HepG2 (cell line): ENCODE results near the gene COMMD4. TPM values are rescaled to one million over a fixed set of nuclear protein-coding genes. Genes with fewer than 3 reads are reported as not detected.

Source experiments
- ADNP ChIP-seq: sonication (generic); formaldehyde crosslinking; IDR thresholded peaks from 2 replicates; pipeline ENCODE4 v1.4.0; 2020; ENCODE audit warnings: missing genetic modification reagents
- CCDC6 ChIP-seq: sonication (generic); formaldehyde crosslinking; IDR thresholded peaks from 2 replicates; pipeline ENCODE4 v1.8.1; 2022; ENCODE audit warnings: mild to moderate bottlenecking, missing genetic modification reagents, moderate library complexity
- EED ChIP-seq: sonication (generic); formaldehyde crosslinking; IDR thresholded peaks from 2 replicates; pipeline ENCODE4 v1.5.0; 2020; ENCODE audit warnings: mild to moderate bottlenecking, missing genetic modification reagents
- ELF4 ChIP-seq: sonication (generic); formaldehyde crosslinking; IDR thresholded peaks from 2 replicates; pipeline ENCODE4 v1.5.0; 2020; ENCODE audit warnings: missing genetic modification reagents, mild to moderate bottlenecking, moderate library complexity, borderline replicate concordance
- FOXK1 ChIP-seq: sonication (generic); formaldehyde crosslinking; IDR thresholded peaks from 2 replicates; pipeline ENCODE4 v1.4.0; 2020; ENCODE audit warnings: low read depth, missing genetic modification reagents, borderline replicate concordance
- FOXP4 ChIP-seq: sonication (generic); formaldehyde crosslinking; IDR thresholded peaks from 2 replicates; pipeline ENCODE4 v1.4.0; 2020; ENCODE audit warnings: missing genetic modification reagents
- KDM4B ChIP-seq: sonication (generic); formaldehyde crosslinking; IDR thresholded peaks from 2 replicates; pipeline ENCODE4 v1.4.0; 2020; ENCODE audit warnings: missing genetic modification reagents
- KDM5A ChIP-seq: fragments of 200-600 bp; sonication (generic); IDR thresholded peaks from 2 replicates; pipeline ENCODE4 v1.7.0; 2018; ENCODE audit warnings: antibody characterized with exemption, mild to moderate bottlenecking, low read length, borderline replicate concordance
- KLF6 ChIP-seq: IDR thresholded peaks from 2 replicates; pipeline ENCODE4 v1.8.0; 2016; ENCODE audit warnings: missing biosample characterization, missing genetic modification reagents
- MED1 ChIP-seq: sonication (generic); formaldehyde crosslinking; IDR thresholded peaks from 2 replicates; pipeline ENCODE4 v1.4.0; 2020; ENCODE audit warnings: missing genetic modification reagents
- NCOA5 ChIP-seq: sonication (generic); formaldehyde crosslinking; IDR thresholded peaks from 2 replicates; pipeline ENCODE4 v1.4.0; 2020; ENCODE audit warnings: missing genetic modification reagents
- NFIB ChIP-seq: sonication (generic); formaldehyde crosslinking; IDR thresholded peaks from 2 replicates; pipeline ENCODE4 v1.9.0; 2021; ENCODE audit warnings: missing genetic modification reagents, mild to moderate bottlenecking, borderline replicate concordance
- ONECUT2 ChIP-seq: sonication (generic); formaldehyde crosslinking; IDR thresholded peaks from 2 replicates; pipeline ENCODE4 v1.4.0; 2020; ENCODE audit warnings: missing genetic modification reagents
- PLRG1 ChIP-seq: fragments of 450-650 bp; conservative IDR thresholded peaks from 2 replicates; pipeline ENCODE4 v1.6.1; 2016
- RFX1 ChIP-seq: fragments of 450-650 bp; IDR thresholded peaks from 2 replicates; pipeline ENCODE4 v1.6.1; 2017
- RFXANK ChIP-seq: IDR thresholded peaks from 2 replicates; pipeline ENCODE4 v1.6.1; 2016
- STAT5B ChIP-seq: sonication (generic); formaldehyde crosslinking; IDR thresholded peaks from 2 replicates; pipeline ENCODE4 v1.4.0; 2020; ENCODE audit warnings: missing genetic modification reagents
- TCF7 ChIP-seq: sonication (generic); IDR thresholded peaks from 2 replicates; pipeline ENCODE4 v1.6.1; 2016; ENCODE audit warnings: antibody characterized with exemption, low read depth
- ZNF274 ChIP-seq: sonication (generic); formaldehyde crosslinking; IDR thresholded peaks from 2 replicates; pipeline ENCODE4 v1.5.1; 2020; ENCODE audit warnings: mild to moderate bottlenecking, missing genetic modification reagents
- ZNF558 ChIP-seq: sonication (generic); formaldehyde crosslinking; IDR thresholded peaks from 2 replicates; pipeline ENCODE4 v1.9.0; 2022; ENCODE audit warnings: mild to moderate bottlenecking, missing genetic modification reagents, borderline replicate concordance
- ZNF570 ChIP-seq: sonication (generic); formaldehyde crosslinking; IDR thresholded peaks from 2 replicates; pipeline ENCODE4 v1.4.0; 2020; ENCODE audit warnings: mild to moderate bottlenecking, missing genetic modification reagents, borderline replicate concordance
- ZNF775 ChIP-seq: sonication (generic); formaldehyde crosslinking; IDR thresholded peaks from 2 replicates; pipeline ENCODE4 v1.4.0; 2020; ENCODE audit warnings: missing genetic modification reagents, mild to moderate bottlenecking, moderate library complexity, borderline replicate concordance
- ZSCAN29 ChIP-seq: sonication (generic); formaldehyde crosslinking; conservative IDR thresholded peaks from 2 replicates; pipeline ENCODE4 v1.4.0; 2020; ENCODE audit warnings: mild to moderate bottlenecking, missing genetic modification reagents
- polyA plus RNA-seq, 8 experiments: library from polyadenylated mRNA; depleted of rRNA in 3 of 8; stranded (reverse) in 7 of 8; unstranded in 1 of 8; fragments of >200 nt; fragmentation: Illumina TruSeq in 4 of 8; extraction: Trizol in 4 of 8; gene quantifications; 2 replicates each; pipeline versions ENCODE4 v1.2.1 to v1.2.3, GENCODE V29; 2011 to 2016; ENCODE audit warnings: low read depth in 4 of 8, missing spikeins in 1 of 8, mixed read lengths in 1 of 8; ENCODE audit not compliant: insufficient read depth in 1 of 8
- total RNA-seq, 5 experiments: library from RNA; depleted of rRNA; stranded (reverse); fragments of >200 nt; fragmentation: Illumina TruSeq; extraction: Trizol; gene quantifications; 2 replicates each; pipeline ENCODE4 v1.2.3, GENCODE V29; 2016; ENCODE audit warnings: low read depth in 1 of 5
- TF ChIP-seq, protein P1 (sequence below): sonication (generic); formaldehyde crosslinking; IDR thresholded peaks from 2 replicates; pipeline ENCODE4 v1.4.0; 2020; ENCODE audit warnings: low read depth, mild to moderate bottlenecking, missing genetic modification reagents
- TF ChIP-seq, protein P2 (sequence below): sonication (generic); formaldehyde crosslinking; IDR thresholded peaks from 2 replicates; pipeline ENCODE4 v1.8.0; 2022; ENCODE audit warnings: mild to moderate bottlenecking, missing genetic modification reagents; ENCODE audit not compliant: insufficient replicate concordance
- TF ChIP-seq, protein P3 (sequence below): sonication (generic); formaldehyde crosslinking; IDR thresholded peaks from 2 replicates; pipeline ENCODE4 v1.5.0; 2020; ENCODE audit warnings: missing genetic modification reagents

COMMD4 gene
- total and polyA plus RNA-seq, 2 of the 13 experiments (the other 11 are each of a cell fraction or from before 2014, with no cell fraction given): 45.8 to 89.9 TPM

GRCh38 chr15:75347222-75348033 lies 11.6 kb downstream of the COMMD4 start (continued):
- 0 out of 2 replicates have a peak, but pooled peaks have one; percentile 46 for TF ChIP-seq ZNF558
- TF ChIP-seq RFXANK (CRISPR knock-in tag): no peak
- TF ChIP-seq MED1 (CRISPR knock-in tag): peak; percentile 56
- no peak; the same call in 1 of the 2 replicates for TF ChIP-seq FOXP4 (CRISPR knock-in tag)
- TF ChIP-seq, protein P1, sequence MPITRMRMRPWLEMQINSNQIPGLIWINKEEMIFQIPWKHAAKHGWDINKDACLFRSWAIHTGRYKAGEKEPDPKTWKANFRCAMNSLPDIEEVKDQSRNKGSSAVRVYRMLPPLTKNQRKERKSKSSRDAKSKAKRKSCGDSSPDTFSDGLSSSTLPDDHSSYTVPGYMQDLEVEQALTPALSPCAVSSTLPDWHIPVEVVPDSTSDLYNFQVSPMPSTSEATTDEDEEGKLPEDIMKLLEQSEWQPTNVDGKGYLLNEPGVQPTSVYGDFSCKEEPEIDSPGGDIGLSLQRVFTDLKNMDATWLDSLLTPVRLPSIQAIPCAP: no peak
- TF ChIP-seq STAT5B (CRISPR knock-in tag): no peak
- no peak for TF ChIP-seq ADNP (CRISPR knock-in tag)
- TF ChIP-seq TCF7: no peak
- no peak for TF ChIP-seq NFIB (CRISPR knock-in tag)
- TF ChIP-seq KDM4B (CRISPR knock-in tag): no peak
- peak; percentile 19; the same call in 1 of the 2 replicates for TF ChIP-seq FOXK1 (CRISPR knock-in tag)
- TF ChIP-seq, protein P2, sequence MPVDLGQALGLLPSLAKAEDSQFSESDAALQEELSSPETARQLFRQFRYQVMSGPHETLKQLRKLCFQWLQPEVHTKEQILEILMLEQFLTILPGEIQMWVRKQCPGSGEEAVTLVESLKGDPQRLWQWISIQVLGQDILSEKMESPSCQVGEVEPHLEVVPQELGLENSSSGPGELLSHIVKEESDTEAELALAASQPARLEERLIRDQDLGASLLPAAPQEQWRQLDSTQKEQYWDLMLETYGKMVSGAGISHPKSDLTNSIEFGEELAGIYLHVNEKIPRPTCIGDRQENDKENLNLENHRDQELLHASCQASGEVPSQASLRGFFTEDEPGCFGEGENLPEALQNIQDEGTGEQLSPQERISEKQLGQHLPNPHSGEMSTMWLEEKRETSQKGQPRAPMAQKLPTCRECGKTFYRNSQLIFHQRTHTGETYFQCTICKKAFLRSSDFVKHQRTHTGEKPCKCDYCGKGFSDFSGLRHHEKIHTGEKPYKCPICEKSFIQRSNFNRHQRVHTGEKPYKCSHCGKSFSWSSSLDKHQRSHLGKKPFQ (CRISPR knock-in tag): no peak
- no peak for TF ChIP-seq PLRG1
- no peak for TF ChIP-seq RFX1
- TF ChIP-seq, protein P3, sequence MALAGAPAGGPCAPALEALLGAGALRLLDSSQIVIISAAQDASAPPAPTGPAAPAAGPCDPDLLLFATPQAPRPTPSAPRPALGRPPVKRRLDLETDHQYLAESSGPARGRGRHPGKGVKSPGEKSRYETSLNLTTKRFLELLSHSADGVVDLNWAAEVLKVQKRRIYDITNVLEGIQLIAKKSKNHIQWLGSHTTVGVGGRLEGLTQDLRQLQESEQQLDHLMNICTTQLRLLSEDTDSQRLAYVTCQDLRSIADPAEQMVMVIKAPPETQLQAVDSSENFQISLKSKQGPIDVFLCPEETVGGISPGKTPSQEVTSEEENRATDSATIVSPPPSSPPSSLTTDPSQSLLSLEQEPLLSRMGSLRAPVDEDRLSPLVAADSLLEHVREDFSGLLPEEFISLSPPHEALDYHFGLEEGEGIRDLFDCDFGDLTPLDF (CRISPR knock-in tag): peak; percentile 52; the same call in 1 of the 2 replicates
- no peak for TF ChIP-seq ZNF570 (CRISPR knock-in tag)
- TF ChIP-seq ELF4 (CRISPR knock-in tag): no peak
- TF ChIP-seq NCOA5 (CRISPR knock-in tag): no peak
- no peak; the same call in 1 of the 2 replicates for TF ChIP-seq ZNF274
- TF ChIP-seq ONECUT2 (CRISPR knock-in tag): no peak
- TF ChIP-seq ZSCAN29: no peak
- no peak; the same call in 1 of the 2 replicates for TF ChIP-seq KLF6 (CRISPR knock-in tag)
- no peak for TF ChIP-seq ZNF775
- peak; percentile 33; the same call in 1 of the 2 replicates for TF ChIP-seq CCDC6 (CRISPR knock-in tag)
- 0 out of 2 replicates have a peak, but pooled peaks have one; percentile 30 for TF ChIP-seq EED (CRISPR knock-in tag)
- no peak for TF ChIP-seq KDM5A
